SU-DHL-6 (cell line): ENCODE data around the gene PRIM1.
"Not testable (repeated sequence)": the region's sequence is repeated elsewhere in the genome, so short reads cannot be mapped to it uniquely, and the experiment has no call there.

Experiments used
- H2AFZ ChIP-seq: fragments of 200-600 bp; sonication (generic); 2 replicates; pipeline ENCODE4 v1.6.1; 2014; ENCODE audit warnings: low read depth, mild to moderate bottlenecking, moderate library complexity, mixed read lengths, antibody characterized with exemption, low read length; ENCODE audit not compliant: severe bottlenecking
- H3F3A ChIP-seq: fragments of 200-600 bp; shearing (Covaris generic); 2 replicates; pipeline ENCODE4 v1.6.0; 2016; ENCODE audit warnings: antibody characterized with exemption, mild to moderate bottlenecking; ENCODE audit not compliant: insufficient read depth
- H3K27ac ChIP-seq: fragments of 200-600 bp; sonication (generic); 2 replicates; pipeline ENCODE4 v1.5.1; 2016; ENCODE audit warnings: low read depth, mild to moderate bottlenecking, low read length, moderate library complexity, mixed read lengths
- H3K27me3 ChIP-seq: fragments of 200-600 bp; sonication (generic), shearing (Covaris generic); 2 replicates; pipeline ENCODE4 v1.6.0; 2014; ENCODE audit warnings: mild to moderate bottlenecking, low read length
- H3K36me3 ChIP-seq: fragments of 200-600 bp; sonication (generic); 2 replicates; pipeline ENCODE4 v1.6.1; 2014; ENCODE audit warnings: mild to moderate bottlenecking, low read length, mixed read lengths
- H3K4me2 ChIP-seq: fragments of 300-600, 200-600 bp; shearing (Covaris generic), sonication (generic); 2 replicates; pipeline ENCODE4 v1.6.0; 2014; ENCODE audit warnings: low read length, low read depth, mild to moderate bottlenecking; ENCODE audit not compliant: poor library complexity, severe bottlenecking
- H3K4me3 ChIP-seq: fragments of 200-600 bp; sonication (generic); 2 replicates; pipeline ENCODE4 v1.5.1; 2014; ENCODE audit warnings: antibody characterized with exemption, low read length, mild to moderate bottlenecking, mixed read lengths; ENCODE audit not compliant: insufficient read depth, poor library complexity, severe bottlenecking
- H3K79me2 ChIP-seq: fragments of 200-600 bp; sonication (generic); 2 replicates; pipeline ENCODE4 v1.6.1; 2014; ENCODE audit warnings: mild to moderate bottlenecking, low read length, moderate library complexity; ENCODE audit not compliant: insufficient read depth
- H3K9ac ChIP-seq: fragments of 200-600 bp; sonication (generic); 2 replicates; pipeline ENCODE4 v1.7.0; 2014; ENCODE audit warnings: mild to moderate bottlenecking, low read length
- H3K9me2 ChIP-seq: fragments of 200-600 bp; sonication (generic); replicated peaks from 2 replicates; pipeline ENCODE4 v1.6.1; 2014; ENCODE audit warnings: low read length; ENCODE audit not compliant: insufficient read depth
- H3K9me3 ChIP-seq: fragments of 200-600 bp; sonication (generic); 2 replicates; pipeline ENCODE4 v1.6.1; 2014; ENCODE audit warnings: low read length, mixed read lengths; ENCODE audit not compliant: insufficient read depth
- H4K20me1 ChIP-seq: fragments of 200-600 bp; sonication (generic); 2 replicates; pipeline ENCODE4 v1.6.1; 2014; ENCODE audit warnings: low read depth, mild to moderate bottlenecking, antibody characterized with exemption, low read length, moderate library complexity, mixed read lengths
- CTCF ChIP-seq: fragments of 200-600 bp; sonication (generic); IDR thresholded peaks from one replicate; pipeline ENCODE4 v1.5.1; 2017; ENCODE audit warnings: antibody characterized with exemption, mild to moderate bottlenecking, low read length, moderate library complexity; ENCODE audit not compliant: insufficient read depth, poor library complexity, severe bottlenecking
- EZH2phosphoT487 ChIP-seq: fragments of 200-600 bp; sonication (generic), shearing (Covaris generic); conservative IDR thresholded peaks from 2 replicates; pipeline ENCODE4 v1.6.1; 2018; ENCODE audit warnings: mild to moderate bottlenecking, antibody characterized with exemption, low read length, moderate library complexity, mixed read lengths

PRIM1 gene

GRCh38 chr12:56749853-56750252 lies 2.3 kb downstream of the PRIM1 start:
- H3K27ac ChIP-seq, result peak overlapping the region; percentile 93
- H3K79me2 ChIP-seq, result peaks cover 22% of the 10 kb centered on the region
- no peaks in the 10 kb centered on the region for H3K9me2 ChIP-seq
- H3F3A ChIP-seq, result peaks cover 30% of the 10 kb centered on the region
- H4K20me1 ChIP-seq, result no peaks in the 10 kb centered on the region
- H3K4me3 ChIP-seq, result no peak overlapping the region
- H3K9me3 ChIP-seq, result no peaks in the 10 kb centered on the region
- TF ChIP-seq CTCF (no peak), EZH2phosphoT487 (no peak)
- peak overlapping the region; percentile 14; the same call in 1 of the 2 replicates for H3K9ac ChIP-seq
- H3K27me3 ChIP-seq, result no peaks in the 10 kb centered on the region
- peaks cover 11% of the 10 kb centered on the region for H3K36me3 ChIP-seq
- peak overlapping the region; percentile 96 for H3K4me2 ChIP-seq
- no peak overlapping the region for H2AFZ ChIP-seq

GRCh38 chr12:56749359-56749758 lies 2.8 kb downstream of the PRIM1 start:
- Histone ChIP-seq H2AFZ (no peak overlapping the region), H3K4me3 (no peak overlapping the region), H3K79me2 (peaks cover 22% of the 10 kb centered on the region), H3K9ac (peak overlapping the region; percentile 14; the same call in 1 of the 2 replicates), H3F3A (peaks cover 30% of the 10 kb centered on the region), H3K27me3 (no peaks in the 10 kb centered on the region), H3K27ac (peak overlapping the region; percentile 93), H3K9me3 (no peaks in the 10 kb centered on the region), H3K36me3 (peaks cover 13% of the 10 kb centered on the region), H4K20me1 (no peaks in the 10 kb centered on the region), H3K9me2 (no peaks in the 10 kb centered on the region), H3K4me2 (peak overlapping the region; percentile 96)
- TF ChIP-seq CTCF, result no peak

- Histone ChIP-seq H3K9ac (no peak overlapping the region), H4K20me1 (peaks cover 4% of the 10 kb centered on the region), H3K4me2 (no peak overlapping the region), H3K27ac (no peak overlapping the region), H3K9me3 (no peaks in the 10 kb centered on the region), H3K36me3 (peaks cover 22% of the 10 kb centered on the region), H3K79me2 (peaks cover 18% of the 10 kb centered on the region), H3F3A (peaks cover 25% of the 10 kb centered on the region), H3K4me3 (no peak overlapping the region), H3K9me2 (no peaks in the 10 kb centered on the region), H2AFZ (no peak overlapping the region), H3K27me3 (no peaks in the 10 kb centered on the region)
- TF ChIP-seq CTCF, result no peak
- no peak for TF ChIP-seq EZH2phosphoT487
These were observed 23.8 kb downstream of the PRIM1 start for GRCh38 chr12:56728139-56728861.

- H3K36me3 ChIP-seq, result peaks cover 29% of the 10 kb centered on the region
- H2AFZ ChIP-seq, result not testable (repeated sequence)
These were observed 25.9 kb downstream of the PRIM1 start for GRCh38 chr12:56726196-56726675.

More at GRCh38 chr12:56726196-56726675, 25.9 kb downstream of the PRIM1 start:
- Histone ChIP-seq H3K9ac (0 out of 2 replicates have a peak overlapping the region, but pooled peaks have one; percentile 87), H3K27ac (peak overlapping the region; percentile 91), H3K79me2 (peaks cover 39% of the 10 kb centered on the region), H4K20me1 (peaks cover 24% of the 10 kb centered on the region), H3F3A (peaks cover 34% of the 10 kb centered on the region), H3K4me3 (peak overlapping the region; percentile 72), H3K4me2 (peak overlapping the region; percentile 82)
- not testable (repeated sequence) for H3K9me3 ChIP-seq, H3K9me2 ChIP-seq, H3K27me3 ChIP-seq
